Measurements from ENCODE around the gene KCTD11.

The KCTD11 gene

GRCh38 chr17:7351665-7352502 lies at the start of gene KCTD11:
TSS of gene KCTD11 (plus strand) at chr17:7352162.
- no peak for DNase-seq (ENCODE audit: low read depth, low spot score)

DNA sequence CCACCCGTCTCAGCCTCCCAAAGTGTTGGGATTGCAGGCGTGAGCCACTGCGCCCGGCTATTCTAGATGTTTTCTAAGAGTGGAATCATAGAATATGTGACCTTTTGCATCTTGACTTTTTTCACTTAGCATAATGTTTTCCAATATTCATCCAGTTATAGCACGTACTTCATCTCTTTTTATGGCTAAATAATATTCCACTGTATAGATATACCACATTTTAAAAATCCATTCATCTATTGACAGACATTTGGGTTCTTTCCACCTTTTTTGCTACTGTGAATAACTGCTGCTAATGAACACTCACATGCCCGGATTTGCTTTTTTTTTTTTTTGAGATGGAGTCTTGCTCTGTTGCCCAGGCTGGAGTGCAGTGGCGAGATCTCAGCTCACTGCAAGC lies 47.8 kb upstream of the KCTD11 start:
- no peak for DNase-seq (ENCODE audit: low read depth, low spot score)

DNA sequence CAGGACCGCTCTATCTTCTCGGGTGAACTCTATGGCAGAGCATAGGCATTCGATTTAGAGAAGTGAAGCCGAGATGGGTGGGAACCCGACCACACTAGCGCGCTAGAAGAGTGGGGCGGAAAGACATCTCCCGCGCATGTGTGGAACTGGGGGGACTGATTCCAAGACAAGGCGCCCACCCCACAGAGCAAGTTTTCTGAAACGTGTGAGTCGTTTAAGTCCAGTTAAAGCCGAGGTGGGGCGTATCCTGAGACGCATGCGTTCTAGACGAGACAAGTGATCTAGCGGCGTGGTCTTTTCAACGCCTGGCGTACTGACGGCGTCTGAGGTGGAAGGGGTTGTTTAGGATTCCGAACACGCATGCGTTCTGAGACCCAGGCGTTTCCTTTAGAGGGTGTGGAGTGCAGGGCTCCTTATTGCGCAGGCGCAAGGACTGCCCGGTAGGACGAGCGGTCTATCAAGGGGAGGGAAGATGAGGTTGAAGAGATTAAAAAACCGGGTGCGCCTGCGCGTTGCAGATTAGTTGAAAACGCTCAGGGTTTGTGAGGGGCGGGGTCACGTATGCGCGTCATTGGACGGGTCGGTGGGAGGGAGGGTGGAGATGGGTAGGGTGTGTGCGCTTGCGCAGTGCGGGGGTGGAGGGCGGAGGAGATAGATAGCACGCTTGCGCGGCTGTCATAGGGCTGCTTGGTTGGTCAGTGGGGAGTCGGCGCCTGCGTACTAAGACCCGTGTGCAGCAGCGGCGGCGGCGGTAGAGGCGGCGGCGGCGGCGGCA lies 44.9 kb upstream of the KCTD11 start, which contains the start of gene EIF5A:
Gene EIF5A, plus strand, starts transcription at position 718 of the 775 bp plus-strand sequence. CDS start 2,008 bp downstream, outside the sequence.
- DNase-seq (ENCODE audit: low read depth, low spot score) = peak; percentile 100

DNA sequence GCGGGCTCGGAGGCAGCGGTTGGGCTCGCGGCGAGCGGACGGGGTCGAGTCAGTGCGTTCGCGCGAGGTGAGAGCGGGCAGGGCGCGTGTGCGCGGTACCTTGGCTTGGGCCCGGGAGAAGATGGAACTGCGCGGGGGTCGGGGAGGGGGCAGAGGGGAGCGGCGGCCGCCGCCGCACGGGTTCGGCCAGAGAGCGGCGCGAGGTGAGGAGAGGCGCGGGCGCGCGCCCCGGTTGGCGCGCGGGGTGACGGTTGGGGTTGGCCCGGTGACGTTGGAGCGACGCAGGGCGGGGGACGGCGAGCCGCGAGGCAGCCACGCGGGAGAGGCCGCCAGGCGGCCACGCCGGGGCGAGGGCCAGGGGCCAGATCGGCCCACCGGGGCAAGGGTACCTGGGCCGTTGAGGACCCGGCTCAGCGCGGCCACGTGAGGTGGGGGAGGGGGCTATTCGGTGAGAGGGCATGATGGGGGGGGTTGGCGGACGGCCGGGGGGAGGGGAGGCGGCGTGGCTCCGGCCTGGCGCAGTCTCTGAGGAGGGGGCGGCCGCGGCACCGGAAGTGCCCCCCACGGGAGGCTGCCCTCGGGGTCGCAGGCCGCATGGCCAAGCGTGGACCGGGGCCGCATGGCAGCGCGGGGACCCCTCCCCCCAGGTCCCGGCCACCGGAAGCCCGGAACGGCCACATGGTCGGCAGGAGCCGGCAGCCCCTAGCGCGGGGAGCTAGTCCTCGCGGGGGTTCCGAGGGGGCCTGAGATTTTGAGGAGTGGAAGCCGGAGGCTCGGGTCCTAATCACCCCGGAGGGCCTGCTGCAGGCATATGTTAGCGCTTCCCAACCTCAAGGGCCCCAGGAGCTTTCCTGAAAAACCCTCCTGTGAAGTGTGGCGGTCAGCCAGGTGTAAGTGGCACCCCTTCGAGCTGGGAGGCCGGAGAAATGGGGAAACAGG lies 44.0 kb upstream of the KCTD11 start:
- no peak for DNase-seq (ENCODE audit: low read depth, low spot score)

- peak; percentile 53 for DNase-seq (ENCODE audit: low read depth, low spot score)
Observed at GRCh38 chr17:7308625-7309433, 43.1 kb upstream of the KCTD11 start.

- DNase-seq (ENCODE audit: low read depth, low spot score) = no peak
Observed at GRCh38 chr17:7309628-7310027, 42.3 kb upstream of the KCTD11 start.

GRCh38 chr17:7311110-7311705 lies 40.8 kb upstream of the KCTD11 start:
- DNase-seq (ENCODE audit: low read depth, low spot score) = no peak

DNA sequence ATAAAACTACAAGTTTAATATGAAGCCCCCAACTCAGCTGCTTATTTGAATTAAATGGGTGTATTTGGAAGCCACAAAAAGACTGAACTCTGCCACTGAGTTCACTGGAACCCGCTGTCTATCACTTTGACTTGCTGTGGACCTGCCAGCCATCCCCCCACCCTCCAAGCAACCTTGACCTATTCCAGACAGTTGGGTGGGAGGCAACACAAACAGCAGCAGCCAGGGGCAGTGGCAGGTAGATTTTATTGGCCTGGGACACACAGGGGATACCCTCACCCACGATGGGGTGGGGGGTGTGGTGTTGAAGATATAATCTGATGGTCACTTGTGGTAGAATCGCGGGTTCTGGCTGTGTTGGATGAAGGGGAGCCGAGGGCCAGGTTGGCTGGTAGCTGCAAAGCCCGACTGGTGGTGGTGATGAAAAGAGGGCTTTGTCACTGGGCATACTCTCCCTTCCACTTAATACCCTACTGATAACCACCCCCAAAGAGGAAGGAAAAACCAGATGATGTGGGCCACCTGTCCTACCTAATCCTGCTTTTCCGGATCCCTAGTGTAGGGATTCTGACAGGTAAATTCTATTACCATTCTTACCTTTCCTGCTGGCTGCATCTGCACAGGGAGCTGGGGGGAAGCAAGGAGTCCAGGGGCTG lies 39.4 kb upstream of the KCTD11 start:
- no peak for DNase-seq (ENCODE audit: low read depth, low spot score)

DNA sequence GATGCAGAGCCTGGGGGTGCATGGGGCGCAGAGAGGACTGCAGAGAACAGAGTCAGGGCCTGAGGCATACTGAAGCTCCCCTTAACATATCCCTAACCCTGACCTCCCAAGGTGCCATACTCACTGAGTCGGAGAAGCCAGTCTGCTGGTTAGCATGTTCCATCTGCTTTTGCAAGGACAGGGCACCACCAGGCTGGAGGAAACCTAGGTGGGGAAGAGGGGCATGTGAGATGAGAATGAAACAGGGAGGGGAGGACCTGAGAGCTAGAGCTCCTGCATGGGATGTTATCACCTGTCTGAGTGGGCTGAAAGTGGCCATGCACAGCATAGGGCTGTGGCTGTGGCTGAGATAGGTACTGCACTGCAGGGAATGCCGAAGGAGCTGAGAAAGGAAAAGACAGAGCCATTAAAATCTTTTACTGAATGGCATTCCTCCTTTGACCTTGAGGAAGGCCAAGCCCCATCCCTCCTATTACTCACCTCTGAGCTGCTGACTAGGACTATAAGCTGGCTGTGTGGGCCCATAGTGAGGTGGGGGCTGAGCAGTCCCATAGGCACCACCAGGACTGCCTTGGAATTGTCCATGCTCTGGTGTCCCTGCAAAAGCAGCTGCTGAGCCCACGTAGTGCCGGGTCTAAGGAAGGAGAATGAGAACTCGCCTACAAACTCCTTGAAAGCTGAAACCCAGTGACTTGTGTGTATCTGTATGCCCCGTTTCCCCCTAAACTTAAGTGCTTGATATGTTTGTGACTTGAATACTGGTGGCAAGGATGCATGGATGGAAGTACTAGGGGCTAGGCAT lies 38.7 kb upstream of the KCTD11 start:
- DNase-seq (ENCODE audit: low read depth, low spot score) = no peak

DNA sequence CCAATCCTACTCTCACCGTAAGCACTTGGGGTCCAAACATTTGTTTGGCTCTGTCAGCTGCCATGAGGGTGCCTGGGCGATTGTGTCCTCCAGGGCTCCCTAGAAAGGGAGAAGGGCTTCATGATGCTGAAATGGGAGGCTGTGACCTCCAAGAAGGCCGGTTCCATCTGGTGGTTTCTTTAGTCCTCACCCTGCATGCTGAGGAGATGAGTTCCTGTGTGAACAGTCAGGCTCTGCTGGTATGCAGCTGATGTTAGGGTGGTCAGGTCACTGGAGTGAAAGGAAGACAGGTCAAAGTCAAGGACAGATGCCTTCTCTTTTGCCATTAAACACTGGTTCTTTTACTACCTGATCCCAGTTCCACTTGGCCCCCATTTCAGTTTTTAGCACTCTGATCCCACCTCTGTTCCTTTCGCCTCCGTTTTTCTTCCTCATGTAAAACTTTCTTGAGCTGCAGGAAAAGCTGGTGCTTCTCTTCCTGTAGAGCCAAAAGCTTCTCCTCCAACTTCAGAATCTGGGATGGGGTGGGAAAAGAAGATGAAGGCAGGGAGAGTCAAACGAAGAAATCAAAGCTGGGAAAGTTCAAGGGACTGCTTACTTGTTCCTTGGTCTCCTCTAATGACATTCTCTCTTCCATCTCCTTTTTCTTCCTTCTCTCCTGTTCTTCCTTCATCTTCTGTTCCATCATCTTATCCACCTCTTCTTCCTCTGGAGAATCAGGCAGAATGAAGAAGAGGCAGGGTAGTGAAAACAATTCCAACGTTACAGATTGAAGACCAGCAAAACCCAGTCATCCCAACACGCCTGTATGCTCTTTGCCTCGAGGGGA lies 37.9 kb upstream of the KCTD11 start:
- no peak for DNase-seq (ENCODE audit: low read depth, low spot score)

DNA sequence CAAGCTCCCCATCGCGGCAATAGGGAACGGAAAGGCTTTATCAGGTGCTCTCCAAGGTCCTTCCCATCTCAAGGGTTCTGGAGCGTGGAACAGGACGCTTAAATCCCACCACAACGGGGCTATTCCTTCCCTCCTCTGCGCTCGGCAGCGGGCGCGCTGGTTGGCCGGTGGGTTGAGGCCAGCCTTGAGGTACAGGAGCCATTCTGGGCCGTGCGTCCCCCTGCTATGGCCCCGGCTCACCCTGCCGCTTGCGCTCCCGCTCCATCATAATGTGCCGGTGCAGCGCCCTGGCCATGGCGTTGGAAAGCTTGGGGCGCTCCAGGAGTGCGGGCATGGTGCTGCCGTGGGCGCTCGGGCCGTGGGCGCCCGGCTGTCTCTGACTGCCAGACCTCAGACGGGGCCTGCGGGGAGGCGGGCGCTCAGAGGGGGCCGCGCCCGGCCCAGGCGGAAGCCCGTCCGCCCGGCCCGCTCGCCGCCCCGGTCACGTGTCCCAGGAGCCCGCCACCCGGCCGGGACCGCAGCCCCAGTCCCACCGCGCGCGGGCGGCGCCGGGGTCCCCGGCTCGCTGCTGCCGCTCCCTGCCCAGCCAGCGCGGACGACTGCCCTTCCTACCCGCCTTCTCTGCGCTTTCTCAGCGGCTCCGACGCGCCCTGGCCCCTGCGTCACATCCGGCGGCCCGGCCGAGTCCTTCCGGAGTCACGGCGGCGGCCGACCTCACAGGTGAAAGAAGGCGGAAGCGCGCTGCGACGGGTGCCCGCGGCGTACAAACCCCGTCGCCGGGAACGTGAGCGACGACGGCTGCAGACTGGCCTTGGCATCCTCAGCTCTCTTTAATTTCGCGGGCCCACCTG lies 37.0 kb upstream of the KCTD11 start, which contains the start of gene GPS2:
Gene GPS2, minus strand, starts transcription at position 642 of the 851 bp plus-strand sequence. Its CDS starts 308 bp downstream, at position 334.
- DNase-seq (ENCODE audit: low read depth, low spot score) = no peak

DNA sequence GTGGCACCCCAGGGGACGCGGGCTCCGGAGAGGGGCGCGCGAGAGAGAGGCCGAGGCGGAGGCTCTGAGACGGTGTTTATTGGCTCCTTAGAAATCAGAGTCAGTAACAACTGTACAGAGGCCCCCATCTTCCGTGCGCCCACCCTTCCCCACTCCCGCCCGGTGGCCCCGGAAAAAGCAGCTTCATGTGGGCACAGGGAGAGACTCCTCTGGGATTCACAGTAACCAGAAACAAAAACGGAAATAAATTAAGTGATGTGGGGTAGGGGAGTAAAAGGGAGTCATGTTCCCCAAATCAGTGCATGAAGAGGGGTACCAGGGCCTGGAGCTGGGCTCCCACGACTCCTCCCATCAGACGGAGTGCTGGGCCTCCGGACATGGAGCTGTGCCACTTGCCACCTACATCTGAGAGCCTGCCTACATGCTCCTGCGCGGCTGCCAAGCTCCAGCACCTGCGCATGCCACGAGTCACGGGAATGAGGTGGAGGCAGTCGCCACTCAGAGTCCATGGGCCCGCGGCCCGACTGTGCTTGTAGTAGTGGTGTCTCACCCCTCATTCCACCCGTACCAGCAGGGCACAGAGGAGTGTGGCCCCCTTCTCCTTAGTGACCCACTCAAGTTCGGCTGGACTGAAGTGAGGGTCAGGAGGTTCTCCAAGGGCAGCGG lies 36.3 kb upstream of the KCTD11 start:
- no peak for DNase-seq (ENCODE audit: low read depth, low spot score)

DNA sequence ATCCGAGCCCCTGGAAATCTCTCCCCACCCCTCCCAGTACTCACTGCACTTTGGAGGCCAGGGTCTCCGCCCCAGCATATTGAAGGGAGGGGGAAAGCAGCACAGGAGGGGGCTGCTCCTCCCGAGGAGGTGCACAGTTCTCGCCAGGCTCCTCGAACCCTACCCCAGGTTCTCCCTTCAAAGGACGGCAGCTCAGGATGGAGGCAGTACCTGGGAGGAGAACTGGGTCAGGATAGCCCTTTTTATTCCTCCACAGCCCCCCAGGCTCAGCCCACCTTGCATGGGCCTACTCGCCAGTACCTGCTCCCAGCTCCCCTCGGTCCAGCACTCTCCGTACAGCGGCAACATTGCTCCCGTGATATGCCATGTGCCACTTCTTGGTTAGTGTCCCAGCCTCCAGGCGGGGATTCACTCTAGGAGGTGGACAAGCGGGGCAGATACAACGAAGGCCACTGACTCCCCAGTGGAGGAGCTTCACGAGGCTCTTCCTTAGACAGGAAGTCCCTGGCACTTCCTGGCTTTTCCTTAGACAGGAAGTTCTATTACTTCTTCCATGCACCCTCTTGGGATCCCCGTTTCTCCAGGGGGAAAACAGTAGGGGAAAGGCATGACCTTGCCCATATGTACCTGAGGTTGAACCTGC lies 34.7 kb upstream of the KCTD11 start:
- no peak for DNase-seq (ENCODE audit: low read depth, low spot score)

GRCh38 chr17:7318121-7318860 lies 33.7 kb upstream of the KCTD11 start:
- DNase-seq (ENCODE audit: low read depth, low spot score) = no peak

GRCh38 chr17:7321466-7321865 lies 30.5 kb upstream of the KCTD11 start:
- no peak for DNase-seq (ENCODE audit: low read depth, low spot score)

Data from brain pericyte (primary cell).